Hippocampal formation (tissue), 2 donors: ENCODE data around the gene SPAG16.

Source experiments
- DNase-seq, 2 donors: peaks; one replicate each; lab custom pipeline; 2025; lab: John Stamatoyannopoulos, UW

Gene SPAG16

DNA sequence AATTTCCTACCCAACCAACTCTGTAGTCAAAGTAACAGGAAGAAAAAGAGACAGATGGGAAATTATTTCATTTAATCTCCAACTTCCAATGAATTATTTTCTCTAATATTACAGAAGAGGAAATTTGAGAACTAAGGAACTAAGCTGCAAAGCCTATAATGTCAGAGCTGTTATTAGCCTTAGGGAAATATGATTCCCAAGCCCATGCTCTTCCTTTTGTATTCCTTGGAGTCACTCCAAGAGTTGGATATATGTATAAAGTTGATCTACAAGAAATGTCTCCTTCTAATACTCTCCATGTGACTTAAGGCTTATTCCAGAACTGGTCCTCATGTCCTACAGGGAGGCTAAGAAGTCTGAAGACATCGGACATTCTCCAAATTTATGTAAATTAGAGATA is 1095.0 kb downstream of the SPAG16 start:
- no peak for DNase-seq

DNA sequence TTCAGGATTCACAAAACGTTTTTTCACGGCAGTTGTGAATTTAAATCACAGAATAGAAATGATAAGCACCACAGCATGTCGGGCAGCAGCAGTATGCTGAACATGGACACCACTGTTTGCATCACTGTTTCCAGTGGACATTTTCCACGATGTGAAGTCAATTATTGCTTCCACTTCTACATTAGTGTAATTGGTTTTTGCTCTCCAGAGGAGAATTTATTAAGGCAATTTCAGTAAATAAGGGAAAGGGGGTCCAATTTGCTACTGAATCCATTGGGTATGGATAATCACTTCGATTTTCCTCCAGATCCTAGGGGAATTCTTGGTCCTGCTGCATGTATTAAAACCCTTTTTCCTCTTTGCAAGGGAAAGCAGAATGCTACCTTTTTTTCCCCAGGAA is 1096.4 kb downstream of the SPAG16 start:
- DNase-seq = no peak

- no peak for DNase-seq
Measured at GRCh38 chr2:214382229-214382628, 1098.0 kb downstream of the SPAG16 start.

- no peak for DNase-seq
Measured at GRCh38 chr2:214386720-214387119, 1102.5 kb downstream of the SPAG16 start.

GRCh38 chr2:214389334-214389733 is 1105.1 kb downstream of the SPAG16 start:
- DNase-seq = no peak

GRCh38 chr2:214393796-214394195 is 1109.5 kb downstream of the SPAG16 start:
- no peak for DNase-seq

- no peak for DNase-seq
Measured at GRCh38 chr2:214395040-214395439, 1110.8 kb downstream of the SPAG16 start.

DNA sequence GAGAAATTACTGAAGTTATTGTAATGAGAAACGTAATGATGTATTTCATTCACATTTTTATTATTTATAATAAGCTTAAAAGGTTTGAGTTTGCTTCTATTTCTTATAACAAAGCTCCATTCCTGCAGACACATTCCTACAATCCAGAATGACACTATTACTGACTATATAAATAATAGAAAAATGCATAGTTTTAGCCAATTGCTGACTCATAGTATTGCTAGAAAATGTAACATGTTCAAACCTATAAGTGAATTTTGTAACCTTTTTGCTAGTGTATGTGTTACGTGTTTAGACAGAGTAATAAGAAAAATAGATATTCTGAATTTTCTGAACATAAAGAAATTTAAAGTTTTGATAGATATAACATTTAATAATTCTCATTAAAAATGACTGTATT is 1117.3 kb downstream of the SPAG16 start:
- DNase-seq = no peak

GRCh38 chr2:214410128-214410775 is 1126.0 kb downstream of the SPAG16 start:
- peak in 1 of 2 donors; percentile 60 for DNase-seq

- peak; percentile 77 to 91 for DNase-seq
Measured at GRCh38 chr2:214410918-214411554, 1126.8 kb downstream of the SPAG16 start, which contains the start of gene VWC2L. VWC2L (plus strand) TSS chr2:214411054; CDS start chr2:214414194, 3,140 bp downstream.

- DNase-seq = no peak
Measured at GRCh38 chr2:214412679-214413078, 1128.4 kb downstream of the SPAG16 start.

GRCh38 chr2:214436470-214436869 is 1152.2 kb downstream of the SPAG16 start:
- DNase-seq = no peak

- no peak for DNase-seq
Measured at GRCh38 chr2:214450118-214450894, 1166.0 kb downstream of the SPAG16 start.

GRCh38 chr2:214451516-214452275 is 1167.4 kb downstream of the SPAG16 start:
- no peak for DNase-seq
